Activated naive CD4-positive, alpha-beta T cell treated with anti-CD3 and anti-CD28 coated beads, Interleukin-2, amount 50 U/mL, for 16 hours (primary cell): ENCODE data around the gene NAV2.

Experiments
- DNase-seq: peaks from one replicate; pipeline ENCODE4 v3.0.0-alpha.2; 2020

Gene NAV2

DNA sequence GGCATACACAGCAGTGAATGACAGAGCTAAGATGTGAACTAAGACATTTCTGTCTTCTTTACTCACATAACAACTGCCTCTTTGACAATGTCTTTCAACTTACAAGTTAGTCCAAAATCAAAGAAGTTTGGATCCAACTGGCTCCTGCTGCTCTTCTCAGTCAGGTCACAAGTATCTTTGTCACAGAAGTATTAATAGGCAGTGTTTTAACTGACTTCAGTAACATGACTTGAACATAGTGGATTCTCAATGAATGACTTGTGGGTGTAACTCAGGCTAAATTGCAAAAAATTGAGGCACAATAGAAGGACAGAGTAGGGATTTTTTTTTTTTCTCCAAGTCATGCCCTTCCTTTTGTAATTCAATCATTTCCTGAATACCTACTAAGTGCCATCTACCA lies 425.0 kb downstream of the NAV2 start:
- no peak for DNase-seq

GRCh38 chr11:20138707-20139106 lies 426.1 kb downstream of the NAV2 start:
- DNase-seq = no peak

GRCh38 chr11:20154381-20154780 lies 441.7 kb downstream of the NAV2 start:
- no peak for DNase-seq

- no peak for DNase-seq
These were observed 443.1 kb downstream of the NAV2 start for GRCh38 chr11:20155683-20156279.

- peak; percentile 57 for DNase-seq
These were observed 443.7 kb downstream of the NAV2 start for GRCh38 chr11:20156280-20156875.

GRCh38 chr11:20156876-20157613 lies 444.4 kb downstream of the NAV2 start:
- DNase-seq = peak; percentile 24

DNA sequence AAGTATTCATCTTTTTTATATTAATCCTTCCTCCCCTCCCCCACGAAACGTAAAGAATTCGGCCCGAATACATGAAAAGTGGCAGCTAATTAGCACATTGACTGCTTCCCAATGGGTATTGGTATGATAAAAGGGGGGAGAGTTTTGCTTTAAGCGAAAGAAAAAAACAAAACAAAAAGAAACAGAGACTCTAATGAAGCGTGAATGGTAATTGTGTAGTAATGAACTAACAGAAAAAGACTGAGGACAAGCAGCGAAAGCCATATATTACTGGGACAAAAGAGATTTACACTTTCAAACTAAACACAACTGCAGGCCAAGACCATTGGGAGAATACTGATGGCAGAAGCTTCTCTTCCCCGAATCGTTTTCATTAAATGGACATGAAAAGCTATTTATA lies 445.1 kb downstream of the NAV2 start:
- no peak for DNase-seq

GRCh38 chr11:20158597-20159257 lies 446.1 kb downstream of the NAV2 start:
- DNase-seq = no peak

DNA sequence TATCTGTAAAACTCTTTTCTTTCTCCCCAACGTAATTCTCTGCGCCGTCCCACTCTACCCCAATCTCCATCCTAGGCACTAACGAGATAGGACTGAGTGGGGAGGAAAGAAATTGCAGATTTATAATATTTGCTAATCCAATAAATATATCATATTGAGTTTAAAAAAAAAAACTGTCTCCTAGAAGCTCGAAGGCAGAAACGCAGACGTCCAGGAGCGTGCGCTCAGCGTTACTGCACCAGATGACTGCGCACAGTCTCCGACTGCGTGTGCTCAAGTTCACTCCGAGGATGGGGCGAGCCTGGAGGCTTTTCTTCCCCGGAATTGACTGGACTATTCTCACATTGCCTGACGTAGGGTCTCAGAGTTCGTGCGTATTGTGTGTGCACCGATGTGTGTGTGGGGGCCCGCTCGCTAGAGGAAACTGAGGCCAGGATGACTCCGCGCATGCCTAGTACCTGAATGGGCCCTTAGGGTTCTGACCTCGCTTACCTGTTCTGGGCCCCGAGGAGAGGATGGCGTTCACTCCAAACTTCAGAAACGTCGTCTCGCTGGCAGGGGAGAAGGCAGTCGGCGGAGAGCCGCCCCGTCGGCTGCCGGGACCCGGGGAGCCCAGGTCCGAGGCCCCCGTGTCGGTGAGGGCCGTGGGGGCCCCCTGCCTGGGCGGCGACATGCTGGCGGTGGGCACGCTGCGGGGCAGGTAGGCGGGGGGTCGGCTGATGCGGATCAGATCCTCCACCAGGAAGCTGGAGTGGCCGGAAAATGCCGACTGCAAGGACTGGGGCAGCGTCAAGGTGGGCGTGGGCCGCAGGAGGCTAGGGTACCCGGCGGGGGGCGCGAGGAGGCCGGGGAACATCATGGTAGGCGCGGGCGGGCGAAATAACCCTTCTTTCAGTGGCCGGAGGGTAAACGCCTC lies 447.1 kb downstream of the NAV2 start:
- DNase-seq = no peak

DNA sequence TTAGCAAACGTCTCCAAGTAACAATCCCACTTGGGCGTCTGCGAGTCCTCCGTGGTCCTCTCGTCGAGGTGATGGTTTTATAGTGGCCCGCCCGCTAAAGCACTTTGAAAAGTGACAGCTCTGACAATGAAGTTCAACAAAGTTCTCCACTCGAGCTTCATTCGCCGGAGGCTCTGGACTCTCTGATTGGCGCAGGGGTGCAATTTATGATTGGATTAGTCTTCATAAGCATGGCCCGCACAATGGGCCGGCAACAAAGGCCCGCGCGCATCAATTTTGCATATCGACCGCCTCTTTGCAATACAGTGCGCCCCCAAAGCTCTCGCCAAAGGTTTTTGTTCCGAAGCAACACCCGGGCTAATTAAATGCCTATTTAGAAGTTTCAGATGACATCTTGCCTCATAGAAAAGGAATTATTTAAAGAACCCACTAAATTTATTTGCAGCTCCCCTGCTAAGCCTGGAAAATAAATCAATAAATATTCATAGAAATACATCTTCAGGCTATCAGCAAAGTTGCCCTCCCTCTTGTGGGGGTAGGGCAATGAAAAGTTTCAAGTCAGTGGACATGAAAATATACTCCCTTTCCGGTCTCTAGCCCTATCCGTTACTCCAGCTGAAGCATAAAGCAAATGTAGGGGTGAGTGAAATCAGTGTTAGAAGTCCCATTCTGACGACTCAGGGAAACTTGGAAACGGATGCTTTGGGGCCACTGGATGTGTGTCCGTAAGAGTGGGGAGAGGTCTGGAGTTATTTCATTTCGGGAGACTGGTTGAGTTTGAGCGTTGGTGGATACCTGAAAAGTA lies 448.0 kb downstream of the NAV2 start, which contains the start of gene DBX1:
DBX1 (minus strand) TSS at position 51 of the 805 bp plus-strand sequence. CDS start 151 bp downstream, outside the sequence.
- DNase-seq = no peak

- no peak for DNase-seq
These were observed 448.7 kb downstream of the NAV2 start for GRCh38 chr11:20161230-20161918.

GRCh38 chr11:20161923-20162744 lies 449.5 kb downstream of the NAV2 start:
- DNase-seq = no peak

DNA sequence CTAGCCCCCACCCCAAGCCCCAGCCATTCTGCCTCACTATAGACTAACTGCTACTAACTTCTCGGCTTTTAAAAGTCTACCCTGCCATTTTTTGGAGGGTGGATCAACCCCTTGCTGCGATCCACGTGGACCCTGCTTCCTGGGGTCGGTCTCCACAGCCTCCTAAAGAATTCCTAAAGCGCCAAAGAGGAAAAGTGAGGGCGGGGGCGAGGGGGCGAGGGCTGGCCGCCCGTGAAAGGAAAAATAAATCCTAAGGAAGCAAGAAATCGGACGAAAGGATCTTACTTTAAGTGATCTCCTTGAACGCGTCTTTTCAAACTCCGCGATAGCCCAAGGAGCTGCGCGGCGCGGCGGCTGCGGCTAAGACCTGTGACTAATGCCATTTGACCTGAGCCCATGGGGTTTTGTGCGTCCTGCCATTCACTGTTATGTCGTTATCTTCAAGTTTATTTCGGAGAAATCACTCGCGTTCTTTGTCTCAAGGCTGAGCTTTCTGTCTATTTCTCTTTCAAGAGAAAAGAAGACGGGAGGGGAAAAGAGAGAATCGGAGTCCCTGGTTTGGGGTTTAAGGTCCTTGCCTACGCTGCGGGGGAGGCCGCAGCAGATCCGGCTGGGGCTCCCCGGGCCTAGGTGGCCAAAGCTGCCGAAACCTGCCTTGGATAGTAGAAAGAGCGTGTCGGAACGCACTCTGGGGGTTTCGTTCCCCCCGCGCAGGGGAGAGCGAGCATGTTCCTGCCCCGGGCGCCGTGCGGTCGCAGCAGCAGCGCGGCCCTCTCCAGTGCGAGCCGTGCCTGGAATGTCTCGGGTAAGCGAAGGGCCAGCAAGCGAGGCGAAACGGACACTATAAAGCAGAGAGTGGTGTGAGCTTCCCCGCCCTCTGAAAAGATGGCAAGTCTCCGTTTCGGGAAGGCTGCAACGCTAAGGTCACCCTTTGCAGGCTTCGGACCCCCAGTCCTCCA lies 450.5 kb downstream of the NAV2 start:
- no peak for DNase-seq

- DNase-seq = no peak
These were observed 451.3 kb downstream of the NAV2 start for GRCh38 chr11:20163783-20164481.
